SK-N-SH (cell line): ENCODE measurements around the gene GPR149. TPM values are rescaled to one million over a fixed set of nuclear protein-coding genes. Genes with fewer than 3 reads are reported as not detected.

Experiments used
- CTCF ChIA-PET: fragments of 300-600, 350-600 bp; formaldehyde crosslinking; extraction: SDS; loops from one replicate; lab custom pipeline; 2021; lab: Yijun Ruan, JAX
- POLR2A ChIA-PET: fragments of 350-600 bp; sonication (Branson Sonifier 250); formaldehyde crosslinking; extraction: SDS; loops from one replicate; lab custom pipeline; 2020; ENCODE audit warnings: antibody characterized with exemption, inconsistent platforms; lab: Yijun Ruan, JAX
- DNase-seq: peaks from one replicate; pipeline ENCODE4 v3.0.0; 2012
- H2AFZ ChIP-seq: fragments of 200-600 bp; sonication (generic); 2 replicates; pipeline ENCODE4 v1.8.1; 2016; ENCODE audit warnings: antibody characterized with exemption, mild to moderate bottlenecking, low read depth
- H3F3A ChIP-seq: fragments of 200-600 bp; sonication (generic); replicated peaks from 2 replicates; pipeline ENCODE3; 2016; ENCODE audit warnings: antibody characterized with exemption, mild to moderate bottlenecking; ENCODE audit not compliant: insufficient read depth
- H3K27ac ChIP-seq, 2 experiments: fragments of 200-500 bp in 1 of 2; fragments of 200-600 bp in 1 of 2; sonication (Bioruptor generic) in 1 of 2; sonication (generic), shearing (Covaris generic) in 1 of 2; 2 replicates each; pipeline versions ENCODE4 v1.5.1 to v1.6.1; 2014 to 2016; ENCODE audit warnings: low read depth in 2 of 2, inconsistent platforms in 1 of 2, low read length in 1 of 2, mild to moderate bottlenecking in 1 of 2, mixed read lengths in 1 of 2
- H3K27me3 ChIP-seq: fragments of 200-600 bp; sonication (generic), shearing (Covaris generic); 2 replicates; pipeline ENCODE4 v1.6.1; 2016; ENCODE audit warnings: mixed run types; ENCODE audit not compliant: insufficient read depth
- H3K36me3 ChIP-seq, 2 experiments: fragments of 200-500 bp in 1 of 2; fragments of 200-600 bp in 1 of 2; sonication (Bioruptor generic) in 1 of 2; sonication (generic) in 1 of 2; replicated peaks in 1 of 2; 2 replicates each; pipeline versions ENCODE3 to v1.5.1; 2014 to 2016; ENCODE audit warnings: low read length in 1 of 2, mild to moderate bottlenecking in 1 of 2; ENCODE audit not compliant: insufficient read depth in 2 of 2, control insufficient read depth in 1 of 2
- H3K4me1 ChIP-seq, 2 experiments: fragments of 200-500 bp in 1 of 2; fragments of 200-600 bp in 1 of 2; sonication (Bioruptor generic) in 1 of 2; sonication (generic), shearing (Covaris generic) in 1 of 2; 2 replicates each; pipeline versions ENCODE4 v1.5.1 to v1.6.1; 2014 to 2016; ENCODE audit warnings: low read depth in 1 of 2, low read length in 1 of 2, mixed run types in 1 of 2; ENCODE audit not compliant: insufficient read depth in 2 of 2, control insufficient read depth in 1 of 2
- H3K4me2 ChIP-seq: fragments of 200-600 bp; sonication (generic), shearing (Covaris generic); 2 replicates; pipeline ENCODE4 v1.6.1; 2017; ENCODE audit warnings: mixed run types
- H3K4me3 ChIP-seq, 2 experiments: fragments of 200-500 bp in 1 of 2; fragments of 200-600 bp in 1 of 2; sonication (Bioruptor generic) in 1 of 2; sonication (generic), shearing (Covaris generic) in 1 of 2; 2 replicates each; pipeline versions ENCODE4 v1.5.1 to v1.8.1; 2014 to 2016; ENCODE audit warnings: low read depth in 2 of 2, inconsistent platforms in 1 of 2, low read length in 1 of 2, mild to moderate bottlenecking in 1 of 2, mixed read lengths in 1 of 2, moderate library complexity in 1 of 2
- H3K79me2 ChIP-seq: fragments of 200-600 bp; sonication (generic); 2 replicates; pipeline ENCODE4 v1.8.1; 2017; ENCODE audit warnings: mild to moderate bottlenecking; ENCODE audit not compliant: insufficient read depth
- H3K9ac ChIP-seq: fragments of 200-600 bp; sonication (generic); 2 replicates; pipeline ENCODE4 v1.6.1; 2017; ENCODE audit warnings: mixed run types
- H3K9me2 ChIP-seq: fragments of 200-600 bp; sonication (generic); 2 replicates; pipeline ENCODE4 v1.6.1; 2017; ENCODE audit warnings: mixed run types
- H3K9me3 ChIP-seq: fragments of 200-600 bp; sonication (generic); 2 replicates; pipeline ENCODE4 v1.6.1; 2017; ENCODE audit warnings: mixed run types, mild to moderate bottlenecking, moderate library complexity
- H4K20me1 ChIP-seq: fragments of 200-600 bp; sonication (generic); 2 replicates; pipeline ENCODE4 v1.6.1; 2017; ENCODE audit warnings: mild to moderate bottlenecking, mixed run types; ENCODE audit not compliant: insufficient read depth
- CTCF ChIP-seq: fragments of 200-600 bp; sonication (generic); IDR thresholded peaks from 2 replicates; pipeline ENCODE4 v1.6.1; 2017; ENCODE audit warnings: antibody characterized with exemption, mild to moderate bottlenecking, moderate library complexity
- EP300 ChIP-seq, 2 experiments: IDR thresholded peaks; 2 replicates each; pipeline versions ENCODE4 v1.4.0 to v1.6.1; 2012; ENCODE audit warnings: borderline replicate concordance in 1 of 2, low read depth in 1 of 2, low read length in 1 of 2
- FOSL2 ChIP-seq: IDR thresholded peaks from 2 replicates; pipeline ENCODE4 v1.4.0; 2012; ENCODE audit warnings: low read depth, mild to moderate bottlenecking, moderate library complexity, borderline replicate concordance
- FOXJ3 ChIP-seq: sonication (generic); formaldehyde crosslinking; IDR thresholded peaks from 2 replicates; pipeline ENCODE4 v1.5.1; 2020; ENCODE audit warnings: mild to moderate bottlenecking, missing genetic modification reagents
- GABPA ChIP-seq: IDR thresholded peaks from 2 replicates; pipeline ENCODE4 v1.4.0; 2012; ENCODE audit warnings: low read depth, mild to moderate bottlenecking
- GATA2 ChIP-seq: sonication (generic); formaldehyde crosslinking; IDR thresholded peaks from 2 replicates; pipeline ENCODE4 v1.5.0; 2020; ENCODE audit warnings: mild to moderate bottlenecking, missing genetic modification reagents
- MAX ChIP-seq: IDR thresholded peaks from 2 replicates; pipeline ENCODE4 v1.4.0; 2012; ENCODE audit warnings: low read depth
- RFX5 ChIP-seq: IDR thresholded peaks from 2 replicates; pipeline ENCODE4 v1.6.1; 2012; ENCODE audit warnings: mild to moderate bottlenecking, improper control_type of control experiment, low read length
- SIN3A ChIP-seq: IDR thresholded peaks from 2 replicates; pipeline ENCODE4 v1.6.1; 2012; ENCODE audit warnings: low read depth, mild to moderate bottlenecking, low read length, moderate library complexity, borderline replicate concordance
- SMC3 ChIP-seq: IDR thresholded peaks from 2 replicates; pipeline ENCODE4 v1.6.1; 2012; ENCODE audit warnings: low read depth, low read length, improper control_type of control experiment
- TAF1 ChIP-seq: IDR thresholded peaks from 2 replicates; pipeline ENCODE4 v1.6.1; 2012; ENCODE audit warnings: low read depth, mild to moderate bottlenecking, low read length, moderate library complexity, borderline replicate concordance
- YY1 ChIP-seq: IDR thresholded peaks from 2 replicates; pipeline ENCODE4 v1.4.0; 2012; ENCODE audit warnings: low read depth, mild to moderate bottlenecking
- ZBTB33 ChIP-seq: IDR thresholded peaks from 2 replicates; pipeline ENCODE4 v1.4.0; 2012; ENCODE audit warnings: low read depth, borderline replicate concordance
- WGBS: methylation state at CpG from one replicate; pipeline ENCODE4 v1.1.6; 2017; ENCODE audit warnings: low lambda C conversion rate; 5-methylcytosine and 5-hydroxymethylcytosine counted together
- polyA plus RNA-seq, 3 experiments: library from polyadenylated mRNA; depleted of rRNA; stranded (reverse); fragments of >200 nt; gene quantifications; 2 replicates each; pipeline ENCODE4 v1.2.3, GENCODE V29; 2012

GPR149 gene
- polyA plus RNA-seq, 1 of the 3 experiments (the other 2 are of a cell fraction): not detected

GRCh38 chr3:154384479-154384878 lies 45.5 kb downstream of the GPR149 start:
- no peaks in the 10 kb centered on the region for H3K79me2 ChIP-seq
- no peaks in the 10 kb centered on the region for H3K36me3 ChIP-seq
- no peaks in the 10 kb centered on the region for H3F3A ChIP-seq
- H3K9me2 ChIP-seq: no peaks in the 10 kb centered on the region
- H3K4me2 ChIP-seq: no peak overlapping the region
- ChIA-PET POLR2A (no interaction called here), CTCF (no interaction called here)
- TF ChIP-seq MAX (no peak), RFX5 (peak; percentile 84), EP300 (IDR thresholded peaks at IDR 0.05; ENCODE audit: borderline replicate concordance in 1 of 2, low read depth in 1 of 2, low read length in 1 of 2) (no peak)
- no peak overlapping the region for H3K4me3 ChIP-seq
- no peaks in the 10 kb centered on the region for H4K20me1 ChIP-seq
- H3K9me3 ChIP-seq: no peaks in the 10 kb centered on the region
- no peaks in the 10 kb centered on the region for H3K27me3 ChIP-seq
- no peaks in the 10 kb centered on the region for H3K4me1 ChIP-seq
- no peak overlapping the region for H3K27ac ChIP-seq
- H2AFZ ChIP-seq: no peak overlapping the region
- no peak for DNase-seq
- no peak overlapping the region for H3K9ac ChIP-seq

GRCh38 chr3:154378311-154378710 lies 51.7 kb downstream of the GPR149 start:
- Histone ChIP-seq H4K20me1 (no peaks in the 10 kb centered on the region), H3K9me2 (no peaks in the 10 kb centered on the region), H3K36me3 (no peaks in the 10 kb centered on the region), H3K27ac (no peak overlapping the region), H3K4me3 (no peak overlapping the region), H3K4me2 (no peak overlapping the region), H3K9ac (no peak overlapping the region), H3K79me2 (no peaks in the 10 kb centered on the region), H3K27me3 (no peaks in the 10 kb centered on the region), H2AFZ (no peak overlapping the region), H3K4me1 (no peaks in the 10 kb centered on the region), H3F3A (no peaks in the 10 kb centered on the region), H3K9me3 (no peaks in the 10 kb centered on the region)
- TF ChIP-seq SIN3A (no peak), FOSL2 (no peak), GATA2 (no peak), TAF1 (no peak), ZBTB33 (no peak), GABPA (no peak), CTCF (no peak), SMC3 (no peak), FOXJ3 (CRISPR knock-in tag) (no peak), YY1 (no peak)
- POLR2A ChIA-PET: no interaction called here
- no peak for DNase-seq
- CTCF ChIA-PET: no interaction called here
- WGBS: 11% methylated on average over 2 of the region's 2 CpGs
